IMR-90 (cell line): ENCODE results near the gene VPS8. TPM values are rescaled to one million over a fixed set of nuclear protein-coding genes. Genes with fewer than 3 reads are reported as not detected.

ENCODE experiments used
- ATAC-seq: fragments of 200-7000 bp; cut with Tn5 transposase; 2 replicates; pipeline ENCODE4 v1.9.1; 2020; ENCODE audit warnings: low read depth, mild to moderate bottlenecking, moderate library complexity
- BruUV-seq: library from RNA; stranded (reverse); fragments of 400-500 nt; replicated peaks from 2 replicates; lab custom pipeline; 2021; lab: Mats Ljungman, UMichigan
- CTCF ChIA-PET: fragments of 300-600 bp; formaldehyde crosslinking; extraction: SDS; loops from one replicate; lab custom pipeline; 2021; ENCODE audit warnings: antibody characterized with exemption; lab: Yijun Ruan, JAX
- POLR2A ChIA-PET: fragments of 300-600 bp; sonication (Branson Sonifier 250); formaldehyde crosslinking; loops from one replicate; lab custom pipeline; 2022; ENCODE audit warnings: antibody characterized with exemption; ENCODE audit not compliant: unreplicated experiment; lab: Charles Lee
- DNase-seq: peaks from one replicate; pipeline ENCODE4 v3.0.0; 2013
- H2AFZ ChIP-seq: replicated peaks from 2 replicates; pipeline ENCODE3; 2013; ENCODE audit warnings: low read length, mild to moderate bottlenecking; ENCODE audit not compliant: poor library complexity
- H2AK5ac ChIP-seq: 2 replicates; pipeline ENCODE4 v1.6.1; 2013; ENCODE audit warnings: low read depth, low read length, inconsistent platforms
- H2AK9ac ChIP-seq: replicated peaks from 2 replicates; pipeline ENCODE3; 2013; ENCODE audit warnings: mild to moderate bottlenecking, low read depth, low read length, moderate library complexity; ENCODE audit not compliant: poor library complexity
- H2BK120ac ChIP-seq: 2 replicates; pipeline ENCODE4 v1.6.1; 2013; ENCODE audit warnings: low read depth, low read length, inconsistent platforms
- H2BK15ac ChIP-seq: 3 replicates; pipeline ENCODE4 v1.6.1; 2013; ENCODE audit warnings: low read depth, low read length, inconsistent platforms
- H2BK20ac ChIP-seq: 2 replicates; pipeline ENCODE4 v1.6.1; 2013; ENCODE audit warnings: low read depth, mild to moderate bottlenecking, inconsistent platforms, low read length, moderate library complexity
- H2BK5ac ChIP-seq: 2 replicates; pipeline ENCODE4 v1.6.1; 2013; ENCODE audit warnings: mild to moderate bottlenecking, low read depth, low read length, inconsistent platforms; ENCODE audit not compliant: poor library complexity, severe bottlenecking
- H3K14ac ChIP-seq: replicated peaks from 2 replicates; pipeline ENCODE4 v1.6.1; 2013; ENCODE audit warnings: low read depth, low read length, inconsistent platforms
- H3K18ac ChIP-seq: 2 replicates; pipeline ENCODE4 v1.6.1; 2013; ENCODE audit warnings: low read depth, low read length, control low read depth
- H3K23ac ChIP-seq: 2 replicates; pipeline ENCODE4 v1.6.1; 2013; ENCODE audit warnings: low read depth, low read length, inconsistent platforms
- H3K27ac ChIP-seq: 2 replicates; pipeline ENCODE4 v1.5.1; 2013; ENCODE audit warnings: mild to moderate bottlenecking, control low read depth, low read length; ENCODE audit not compliant: insufficient read depth
- H3K27me3 ChIP-seq: 2 replicates; pipeline ENCODE4 v1.6.1; 2013; ENCODE audit warnings: low read length; ENCODE audit not compliant: control insufficient read depth, insufficient read depth
- H3K36me3 ChIP-seq: 2 replicates; pipeline ENCODE4 v1.6.1; 2013; ENCODE audit warnings: low read length, mixed read lengths; ENCODE audit not compliant: control insufficient read depth, insufficient read depth
- H3K4ac ChIP-seq: 2 replicates; pipeline ENCODE4 v1.6.1; 2013; ENCODE audit warnings: low read depth, low read length, inconsistent platforms
- H3K4me1 ChIP-seq: 2 replicates; pipeline ENCODE4 v1.6.1; 2013; ENCODE audit warnings: low read length, mixed read lengths; ENCODE audit not compliant: control insufficient read depth, insufficient read depth
- H3K4me2 ChIP-seq: 2 replicates; pipeline ENCODE4 v1.6.1; 2013; ENCODE audit warnings: low read depth, mild to moderate bottlenecking, control low read depth, low read length, moderate library complexity
- H3K4me3 ChIP-seq: 2 replicates; pipeline ENCODE4 v1.5.1; 2013; ENCODE audit warnings: low read depth, mild to moderate bottlenecking, control low read depth, low read length, moderate library complexity; ENCODE audit not compliant: insufficient read depth
- H3K56ac ChIP-seq: 2 replicates; pipeline ENCODE4 v1.6.1; 2013; ENCODE audit warnings: low read length, inconsistent platforms; ENCODE audit not compliant: insufficient read depth; ENCODE audit errors: extremely low read depth
- H3K79me1 ChIP-seq, 2 experiments: 2 replicates each; pipeline ENCODE4 v1.6.1; 2013; ENCODE audit warnings: low read length in 2 of 2, inconsistent platforms in 1 of 2, low read depth in 1 of 2
- H3K9ac ChIP-seq: 2 replicates; pipeline ENCODE4 v1.6.1; 2013; ENCODE audit warnings: low read depth, low read length, control low read depth
- H3K9me1 ChIP-seq: 2 replicates; pipeline ENCODE4 v1.6.1; 2013; ENCODE audit warnings: low read length, inconsistent platforms; ENCODE audit not compliant: insufficient read depth
- H3K9me3 ChIP-seq: 2 replicates; pipeline ENCODE4 v1.6.1; 2013; ENCODE audit warnings: low read length; ENCODE audit not compliant: control insufficient read depth, insufficient read depth
- H4K20me1 ChIP-seq: 2 replicates; pipeline ENCODE4 v1.6.1; 2013; ENCODE audit warnings: low read length, inconsistent platforms; ENCODE audit not compliant: insufficient read depth
- H4K5ac ChIP-seq: 2 replicates; pipeline ENCODE4 v1.6.1; 2013; ENCODE audit warnings: mild to moderate bottlenecking, low read depth, low read length, control low read depth
- H4K8ac ChIP-seq, 2 experiments: 2 replicates each; pipeline ENCODE4 v1.6.1; 2013; ENCODE audit warnings: low read depth in 2 of 2, low read length in 2 of 2, control low read depth in 1 of 2, inconsistent platforms in 1 of 2
- H4K91ac ChIP-seq: 2 replicates; pipeline ENCODE4 v1.6.1; 2013; ENCODE audit warnings: low read depth, low read length, inconsistent platforms; ENCODE audit not compliant: insufficient read depth
- CEBPB ChIP-seq: IDR thresholded peaks from 2 replicates; pipeline ENCODE4 v1.6.1; 2012; ENCODE audit warnings: low read depth, low read length, improper control_type of control experiment
- NFE2L2 ChIP-seq: fragments of 150-350 bp; IDR thresholded peaks from 2 replicates; pipeline ENCODE4 v1.6.1; 2016; ENCODE audit warnings: low read depth, mild to moderate bottlenecking, low read length
- dilution Hi-C: fragments of 300-500 bp; cut with HindIII; formaldehyde crosslinking; loops from one replicate; pipeline ENCODE4 v1.14.3; 2018; ENCODE audit warnings: low sequenced_read_pairs; ENCODE audit not compliant: unreplicated experiment
- in situ Hi-C: fragments of 300-500 bp; cut with MboI; formaldehyde crosslinking; loops from 3 replicates; pipeline ENCODE4 v1.14.3; 2019; ENCODE audit warnings: low sequenced_read_pairs, inconsistent platforms, mixed read lengths
- intact Hi-C: fragments of 100-400 bp; cut with micrococcal nuclease; formaldehyde crosslinking; loops from 2 replicates; pipeline ENCODE4 v1.10.0; 2022
- polyA plus RNA-seq, 3 experiments: library from polyadenylated mRNA; depleted of rRNA; stranded (reverse); fragments of >200 nt; gene quantifications; 2 replicates each; pipeline ENCODE4 v1.2.3, GENCODE V29; 2012; ENCODE audit warnings: low replicate concordance in 1 of 3
- total RNA-seq: library from RNA; depleted of rRNA; stranded (reverse); fragments of >200 nt; gene quantifications from 2 replicates; pipeline ENCODE4 v1.2.3, GENCODE V29; 2012

VPS8 gene
- total and polyA plus RNA-seq, 2 of the 4 experiments (the other 2 are of a cell fraction) = 14.0 to 56.1 TPM

DNA sequence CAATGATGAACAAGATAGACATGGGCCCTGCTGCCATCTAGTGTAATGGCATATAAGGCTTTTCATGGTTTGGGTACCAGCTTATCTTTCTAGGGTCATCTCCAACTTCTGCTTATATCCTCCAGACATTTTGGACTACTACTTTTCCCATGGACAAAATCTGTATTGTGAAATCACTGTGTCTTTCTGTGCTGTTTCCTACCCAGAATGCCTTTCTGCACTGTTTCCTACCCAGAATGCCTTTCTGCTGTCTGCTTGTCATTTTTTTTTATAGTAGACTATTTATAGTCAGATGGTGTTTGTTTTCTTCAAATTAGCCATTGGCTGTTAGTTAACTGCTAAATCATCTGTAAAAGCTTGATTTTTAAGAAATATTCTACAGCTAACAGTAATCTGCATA is 20.1 kb downstream of the VPS8 start:
- in situ Hi-C loops (no loop called here), intact Hi-C loops (no loop called here), dilution Hi-C loops (no loop called here)
- Histone ChIP-seq H3K56ac (no peak overlapping the region), H3K9ac (no peak overlapping the region), H2BK20ac (no peak overlapping the region), H3K4ac (no peak overlapping the region), H2BK120ac (no peak overlapping the region), H2BK5ac (no peak overlapping the region), H3K79me1 (no peaks in the 10 kb centered on the region), H4K20me1 (no peaks in the 10 kb centered on the region), H3K23ac (no peak overlapping the region), H3K9me3 (no peaks in the 10 kb centered on the region), H3K4me1 (no peaks in the 10 kb centered on the region), H3K27me3 (no peaks in the 10 kb centered on the region), H2AK5ac (no peak overlapping the region), H3K4me2 (no peak overlapping the region), H3K18ac (no peak overlapping the region), H3K36me3 (peaks cover 11% of the 10 kb centered on the region), H2AK9ac (no peak overlapping the region), H3K14ac (no peak overlapping the region), H3K4me3 (no peak overlapping the region), H4K91ac (no peak overlapping the region), H3K27ac (no peak overlapping the region), H2BK15ac (no peak overlapping the region), H4K8ac (no peak overlapping the region), H3K9me1 (no peaks in the 10 kb centered on the region), H4K5ac (no peak overlapping the region), H2AFZ (no peak overlapping the region)
- CTCF ChIA-PET = no interaction called here
- TF ChIP-seq CEBPB = peak; percentile 39; the same call in 1 of the 2 replicates
- TF ChIP-seq NFE2L2 = no peak
- BruUV-seq = no TSS peak
- DNase-seq (no peak), ATAC-seq (no peak)
- POLR2A ChIA-PET = no interaction called here
